Inflammatory macrophage (primary cell): ENCODE results near the gene PIK3AP1.
A peak's percentile ranks its signal among the peaks of the same experiment; 100 is the strongest.
"Not testable (repeated sequence)": the region's sequence is repeated elsewhere in the genome, so short reads cannot be mapped to it uniquely, and the experiment has no call there.

Source experiments
- DNase-seq, 2 donors: peaks; one replicate each; pipeline ENCODE4 v3.0.0-alpha.2; 2020 to 2022
- total RNA-seq, 18 experiments: gene quantifications; one replicate each; lab custom pipeline; 2026; ENCODE audit warnings: mixed read lengths in 6 of 18, inconsistent platforms in 2 of 18; lab: John Stamatoyannopoulos, UW

PIK3AP1 gene
- total RNA-seq, result 910 to 1,740 (median 1,099) reads per million in 18 experiments

- DNase-seq, result peak; percentile 54 to 82
Measured at GRCh38 chr10:96720422-96721206, at the start of gene PIK3AP1. Gene PIK3AP1 (minus strand): TSS chr10:96720514. CDS start chr10:96720394, 120 bp downstream.

- DNase-seq, result no peak
Measured at GRCh38 chr10:96768136-96768535, 47.8 kb upstream of the PIK3AP1 start.

- no peak for DNase-seq
Measured at GRCh38 chr10:96767611-96768010, 47.3 kb upstream of the PIK3AP1 start.

- DNase-seq, result peak; percentile 72 to 75
Measured at GRCh38 chr10:96765406-96766240, 45.3 kb upstream of the PIK3AP1 start.

GRCh38 chr10:96764425-96765060 is 44.2 kb upstream of the PIK3AP1 start:
- DNase-seq, result peak; percentile 39 to 65

GRCh38 chr10:96758423-96758822 is 38.1 kb upstream of the PIK3AP1 start:
- DNase-seq, result peak; percentile 68 to 77

- no peak for DNase-seq
Measured at GRCh38 chr10:96756111-96756903, 36.0 kb upstream of the PIK3AP1 start.

GRCh38 chr10:96753956-96754355 is 33.6 kb upstream of the PIK3AP1 start:
- DNase-seq, result no peak

GRCh38 chr10:96752375-96752774 is 32.1 kb upstream of the PIK3AP1 start:
- no peak for DNase-seq

- DNase-seq, result not testable (repeated sequence)
Measured at GRCh38 chr10:96750316-96750715, 30.0 kb upstream of the PIK3AP1 start.

- DNase-seq, result peak; percentile 61 to 68
Measured at GRCh38 chr10:96747734-96748550, 27.6 kb upstream of the PIK3AP1 start.

GRCh38 chr10:96746503-96746902 is 26.2 kb upstream of the PIK3AP1 start:
- DNase-seq, result peak in 1 of 2 donors; percentile 3

GRCh38 chr10:96745950-96746349 is 25.6 kb upstream of the PIK3AP1 start:
- DNase-seq, result no peak

GRCh38 chr10:96743988-96744585 is 23.8 kb upstream of the PIK3AP1 start:
- DNase-seq, result peak; percentile 22 to 42

- peak in 1 of 2 donors; percentile 47 for DNase-seq
Measured at GRCh38 chr10:96741557-96741956, 21.2 kb upstream of the PIK3AP1 start.

- peak; percentile 94 to 97 for DNase-seq
Measured at GRCh38 chr10:96740579-96741281, 20.4 kb upstream of the PIK3AP1 start.

- DNase-seq, result no peak
Measured at GRCh38 chr10:96740141-96740540, 19.8 kb upstream of the PIK3AP1 start.

- DNase-seq, result peak; percentile 59 to 73
Measured at GRCh38 chr10:96737307-96737902, 17.1 kb upstream of the PIK3AP1 start.

GRCh38 chr10:96724621-96725020 is 4.3 kb upstream of the PIK3AP1 start:
- no peak for DNase-seq

GRCh38 chr10:96721207-96721572 is 876 bp upstream of the PIK3AP1 start:
- no peak for DNase-seq
